ENCODE results near the gene ITPKB. TPM values are rescaled to one million over a fixed set of nuclear protein-coding genes. Genes with fewer than 3 reads are reported as not detected.

Gene ITPKB
- total RNA-seq, 2 experiments from 2014 or later: 47.0 to 47.4 TPM

DNA sequence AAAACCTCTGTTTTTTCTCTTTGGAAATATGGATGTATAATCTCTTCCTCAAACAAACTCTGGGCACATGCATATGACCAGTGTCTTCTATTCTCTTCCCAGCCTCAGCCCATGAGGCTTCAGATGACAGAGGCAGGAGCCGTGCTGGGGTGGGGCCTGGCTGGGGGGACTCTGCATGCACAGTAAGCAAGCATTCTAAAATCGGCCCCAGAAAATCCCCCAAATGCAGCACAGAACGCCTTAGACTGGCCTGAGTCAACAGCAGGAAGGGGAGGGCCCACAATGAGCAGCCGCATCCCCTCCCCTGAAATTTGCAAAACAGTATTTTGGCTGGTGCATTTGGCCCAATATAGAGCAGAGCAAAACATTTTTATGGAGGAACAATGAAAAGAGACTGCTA, 47.8 kb downstream of the ITPKB start:
- Mint-ChIP-seq H3K4me1 (ENCODE audit: low read depth) (peaks cover 86% of the 10 kb centered on the region), H3K36me3 (ENCODE audit: low read depth) (peaks cover 66% of the 10 kb centered on the region), H3K27me3 (ENCODE audit: low read depth) (no peaks in the 10 kb centered on the region), H3K4me3 (peak overlapping the region; percentile 51), H3K27ac (peak overlapping the region; percentile 71), H3K9me3 (ENCODE audit: insufficient read depth) (no peaks in the 10 kb centered on the region)
- ChIA-PET CTCF (interaction anchor here (0.8 to 3.7 kb wide), 5 partner anchors 12 to 57 kb away, joined by 3 to 16 read pairs (median 4); no protein-coding TSS in a partner anchor), POLR2A (interaction anchor here (1.2 to 1.9 kb wide), 2 partner anchors 8 to 10 kb away, joined by 3 to 9 read pairs; no protein-coding TSS in a partner anchor)
- DNase-seq (peak; percentile 58), ATAC-seq (peak; percentile 64)

DNA sequence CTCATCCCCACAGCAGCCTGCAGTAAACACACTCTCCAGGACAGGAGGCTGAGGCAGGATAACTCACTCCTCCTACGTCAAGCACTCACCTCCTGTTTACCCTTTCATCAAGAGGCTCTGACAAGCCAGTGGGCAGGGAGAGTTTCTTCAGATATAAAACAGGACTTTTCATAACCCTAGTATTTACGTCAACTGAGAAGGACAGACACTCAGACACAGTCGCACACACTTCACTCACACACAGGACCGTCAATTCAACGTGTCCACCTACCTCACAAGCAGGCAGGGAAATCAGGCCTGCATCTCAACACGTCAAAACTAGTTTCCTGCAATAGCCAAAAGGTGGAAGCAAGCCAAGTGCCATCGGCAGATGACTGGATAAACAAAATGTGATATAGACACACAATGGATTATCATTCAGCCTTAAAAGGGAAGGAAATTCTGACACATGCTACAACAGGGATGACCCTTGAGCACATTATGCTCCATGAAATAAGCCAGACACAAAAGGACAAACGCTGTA, 48.6 kb downstream of the ITPKB start:
- peaks cover 67% of the 10 kb centered on the region for H3K36me3 Mint-ChIP-seq (ENCODE audit: low read depth)
- DNase-seq (peak; percentile 49), ATAC-seq (peak; percentile 35)
- H3K27me3 Mint-ChIP-seq (ENCODE audit: low read depth): no peaks in the 10 kb centered on the region
- H3K4me1 Mint-ChIP-seq (ENCODE audit: low read depth): peaks cover 85% of the 10 kb centered on the region
- ChIA-PET POLR2A (no interaction called here), CTCF (no interaction called here)
- no peaks in the 10 kb centered on the region for H3K9me3 Mint-ChIP-seq (ENCODE audit: insufficient read depth)
- peak overlapping the region; percentile 51 for H3K4me3 Mint-ChIP-seq
- peak overlapping the region; percentile 71 for H3K27ac Mint-ChIP-seq

DNA sequence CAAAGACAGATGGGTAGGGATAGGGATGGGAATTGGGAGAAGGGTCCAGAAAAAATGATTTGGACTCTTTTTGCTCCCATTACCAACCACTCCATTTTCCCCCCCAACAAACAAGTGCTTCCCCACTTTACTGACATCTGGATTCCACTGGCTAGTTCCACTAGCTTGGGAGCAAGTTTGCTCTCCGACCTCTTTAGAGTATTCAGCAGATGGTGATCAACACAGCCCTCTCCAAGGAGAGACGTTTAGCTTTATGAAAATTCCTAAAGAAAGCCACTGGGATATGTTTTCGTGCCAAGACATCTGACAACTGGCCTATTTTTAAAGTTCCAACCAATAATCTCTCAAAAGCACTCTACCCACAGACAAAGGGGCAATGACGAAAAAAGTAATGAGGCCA, 50.3 kb downstream of the ITPKB start:
- POLR2A ChIA-PET: interaction anchor here (1.3 to 3.4 kb wide), 2 partner anchors 10 to 45 kb away, joined by 4 to 26 read pairs; no protein-coding TSS in a partner anchor
- peaks cover 70% of the 10 kb centered on the region for H3K36me3 Mint-ChIP-seq (ENCODE audit: low read depth)
- no peaks in the 10 kb centered on the region for H3K9me3 Mint-ChIP-seq (ENCODE audit: insufficient read depth)
- ATAC-seq: no peak
- CTCF ChIA-PET: interaction anchor here (1.0 to 3.7 kb wide), 13 partner anchors 9 to 62 kb away, joined by 3 to 72 read pairs (median 7); no protein-coding TSS in a partner anchor
- peaks cover 93% of the 10 kb centered on the region for H3K4me1 Mint-ChIP-seq (ENCODE audit: low read depth)
- H3K27ac Mint-ChIP-seq: peak overlapping the region; percentile 39
- no peak for DNase-seq
- no peak overlapping the region for H3K4me3 Mint-ChIP-seq
- H3K27me3 Mint-ChIP-seq (ENCODE audit: low read depth): no peaks in the 10 kb centered on the region

DNA sequence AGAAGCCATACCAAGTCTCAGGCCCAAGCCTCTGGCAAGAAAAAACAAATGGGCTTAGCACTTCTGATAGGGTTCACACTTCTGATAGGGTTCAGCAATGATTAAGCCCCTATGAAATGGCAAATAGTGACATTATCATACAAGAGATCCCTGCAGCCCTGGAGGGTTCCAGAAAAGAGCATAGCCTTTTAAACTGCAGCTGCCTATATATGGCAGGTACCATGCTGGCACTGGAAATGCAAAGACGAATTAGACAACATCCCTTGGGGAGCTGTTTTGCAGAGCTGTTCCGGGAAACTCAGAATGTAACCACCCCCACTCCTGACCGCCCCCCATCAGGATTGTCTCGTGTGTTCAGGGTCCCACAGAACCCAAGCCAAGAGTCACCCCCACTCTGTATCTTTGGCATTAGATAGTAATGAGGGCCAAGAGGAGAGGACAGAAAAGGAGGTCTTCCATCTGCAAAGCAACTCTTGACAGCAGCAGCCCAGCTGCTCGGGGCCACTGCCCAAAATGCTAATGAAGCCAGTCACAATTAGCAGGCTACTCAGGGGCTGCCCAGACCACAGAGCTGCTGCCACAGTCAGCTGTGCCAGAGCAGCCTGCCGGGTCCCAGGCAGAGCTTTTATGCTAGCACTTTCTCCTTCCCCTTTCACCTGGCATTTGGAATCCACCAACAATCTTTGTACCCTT, 50.9 kb downstream of the ITPKB start:
- Mint-ChIP-seq H3K4me3 (no peak overlapping the region), H3K27ac (peak overlapping the region; percentile 51), H3K36me3 (ENCODE audit: low read depth) (peaks cover 71% of the 10 kb centered on the region), H3K4me1 (ENCODE audit: low read depth) (peaks cover 94% of the 10 kb centered on the region), H3K9me3 (ENCODE audit: insufficient read depth) (no peaks in the 10 kb centered on the region), H3K27me3 (ENCODE audit: low read depth) (no peaks in the 10 kb centered on the region)
- ATAC-seq (no peak), DNase-seq (no peak)
- CTCF ChIA-PET: interaction anchor here (0.6 to 3.7 kb wide), 25 partner anchors 10 to 62 kb away, joined by 3 to 72 read pairs (median 7); no protein-coding TSS in a partner anchor
- POLR2A ChIA-PET: interaction anchor here (0.6 to 3.4 kb wide), 6 partner anchors 10 to 1478 kb away, joined by 3 to 26 read pairs (median 4); partner anchors contain the start of gene ITPKB

DNA sequence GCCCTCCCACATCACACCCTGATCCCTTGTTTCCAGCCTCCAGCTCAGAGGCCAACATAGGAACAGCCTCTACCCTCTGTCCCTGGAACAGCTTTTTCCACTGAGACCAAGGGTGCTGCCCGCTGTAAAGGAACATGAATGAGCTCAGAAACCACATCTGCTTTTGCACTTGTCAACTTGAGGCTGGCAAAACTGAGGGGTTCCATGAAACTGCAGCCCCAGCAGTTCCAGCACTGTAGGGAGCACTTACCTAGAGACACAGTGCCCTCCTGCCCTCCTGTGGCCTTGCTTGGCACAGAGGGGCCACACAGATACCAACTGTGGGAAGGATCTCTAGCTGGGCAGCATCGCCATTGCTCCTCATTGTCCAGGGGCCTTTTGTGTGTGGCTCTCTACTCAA, 51.7 kb downstream of the ITPKB start:
- DNase-seq: peak; percentile 51
- ChIA-PET CTCF (interaction anchor here (0.6 to 3.7 kb wide), 26 partner anchors 9 to 61 kb away, joined by 3 to 72 read pairs (median 6); no protein-coding TSS in a partner anchor), POLR2A (interaction anchor here (0.6 to 3.4 kb wide), 6 partner anchors 9 to 1479 kb away, joined by 3 to 26 read pairs (median 4); partner anchors contain the start of gene ITPKB)
- peak; percentile 35 for ATAC-seq
- peak overlapping the region; percentile 50 for H3K27ac Mint-ChIP-seq
- peaks cover 65% of the 10 kb centered on the region for H3K36me3 Mint-ChIP-seq (ENCODE audit: low read depth)
- no peak overlapping the region for H3K4me3 Mint-ChIP-seq
- H3K27me3 Mint-ChIP-seq (ENCODE audit: low read depth): no peaks in the 10 kb centered on the region
- H3K9me3 Mint-ChIP-seq (ENCODE audit: insufficient read depth): no peaks in the 10 kb centered on the region
- H3K4me1 Mint-ChIP-seq (ENCODE audit: low read depth): peaks cover 94% of the 10 kb centered on the region

DNA sequence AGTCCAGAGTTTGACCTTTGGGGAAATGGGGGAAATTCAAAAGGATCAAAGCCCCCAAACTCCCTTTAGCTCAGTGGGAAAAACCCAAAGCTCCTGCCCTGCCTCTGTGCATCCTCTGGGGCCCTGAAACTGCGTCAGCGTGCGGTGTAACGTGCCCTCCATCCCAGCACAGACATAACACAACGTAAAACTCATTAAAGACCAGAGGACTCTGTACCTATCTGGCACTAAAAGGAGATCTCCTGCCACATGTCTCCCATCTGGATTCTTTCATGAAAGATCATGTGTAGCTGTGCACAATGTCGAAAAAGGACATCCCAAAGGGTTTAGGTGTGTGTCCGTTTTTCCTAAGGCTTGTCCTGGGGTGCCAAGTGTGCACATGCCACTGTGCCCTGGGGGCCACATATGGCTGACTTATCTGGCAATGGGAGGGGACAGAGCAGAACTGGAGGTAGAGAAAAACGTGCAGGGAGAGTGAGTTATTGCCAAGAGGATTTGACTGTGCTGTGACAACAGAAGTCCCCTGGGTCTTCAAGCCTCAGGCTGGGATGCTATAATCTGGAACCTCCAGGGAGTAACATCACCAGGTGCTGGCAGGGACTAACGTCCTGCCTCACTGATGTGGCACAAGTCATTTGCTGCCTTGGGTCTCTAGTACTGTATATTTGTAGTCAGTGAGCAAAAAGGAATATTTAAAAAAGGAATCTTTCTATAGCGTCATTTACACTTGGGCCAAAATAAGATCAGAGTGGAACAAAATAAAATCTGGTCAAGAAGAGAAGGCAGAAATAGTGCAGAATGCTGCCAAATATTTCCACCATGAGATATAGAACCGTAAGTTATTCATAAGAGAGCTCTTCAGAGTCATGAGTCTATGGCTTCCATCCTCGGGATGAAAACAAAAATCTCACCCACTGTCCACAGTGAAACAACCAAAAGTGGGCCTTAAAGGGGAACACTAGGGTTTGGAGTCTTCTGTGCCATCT, 52.3 kb downstream of the ITPKB start:
- ATAC-seq (no peak), DNase-seq (no peak)
- no peaks in the 10 kb centered on the region for H3K27me3 Mint-ChIP-seq (ENCODE audit: low read depth)
- ChIA-PET POLR2A (interaction anchor here (1.0 to 3.4 kb wide), 3 partner anchors 8 to 252 kb away, joined by 3 to 26 read pairs (median 4); no protein-coding TSS in a partner anchor), CTCF (interaction anchor here (0.6 to 3.7 kb wide), 24 partner anchors 9 to 60 kb away, joined by 3 to 72 read pairs (median 8); no protein-coding TSS in a partner anchor)
- no peaks in the 10 kb centered on the region for H3K9me3 Mint-ChIP-seq (ENCODE audit: insufficient read depth)
- peaks cover 88% of the 10 kb centered on the region for H3K4me1 Mint-ChIP-seq (ENCODE audit: low read depth)
- no peak overlapping the region for H3K4me3 Mint-ChIP-seq
- H3K27ac Mint-ChIP-seq: peak overlapping the region; percentile 50
- H3K36me3 Mint-ChIP-seq (ENCODE audit: low read depth): peaks cover 59% of the 10 kb centered on the region

DNA sequence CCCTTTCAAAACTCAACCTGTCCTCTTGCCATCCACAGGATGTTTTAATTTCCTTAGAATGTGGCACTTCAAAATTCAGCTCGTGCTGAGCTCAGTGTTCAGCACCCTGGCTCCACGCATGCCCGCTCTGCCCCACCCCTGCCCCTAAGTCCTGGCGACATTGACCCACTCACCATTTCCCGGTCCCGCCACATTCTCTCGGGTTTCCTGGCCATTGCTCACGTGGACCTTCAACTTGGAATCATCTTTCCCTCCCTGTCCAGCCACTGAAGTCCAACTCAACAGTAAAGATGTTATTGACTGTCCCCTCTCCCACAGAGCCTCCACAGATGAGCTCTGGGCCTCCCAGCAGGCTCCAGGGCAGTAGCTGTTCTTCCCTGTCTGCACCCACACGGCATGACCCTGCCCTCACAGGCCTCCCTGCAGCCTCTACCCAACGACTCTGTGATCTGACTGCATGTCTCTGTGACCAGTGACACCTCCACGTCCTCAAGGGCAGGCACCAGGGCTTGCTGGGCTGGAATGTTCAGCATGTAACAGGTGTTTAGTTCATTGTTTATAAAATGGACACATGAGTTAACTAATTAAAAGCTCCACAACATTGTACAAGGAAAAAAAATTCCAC, 53.8 kb downstream of the ITPKB start:
- Mint-ChIP-seq H3K4me1 (ENCODE audit: low read depth) (peaks cover 84% of the 10 kb centered on the region), H3K27ac (peak overlapping the region; percentile 55), H3K27me3 (ENCODE audit: low read depth) (no peaks in the 10 kb centered on the region), H3K4me3 (no peak overlapping the region), H3K9me3 (ENCODE audit: insufficient read depth) (no peaks in the 10 kb centered on the region), H3K36me3 (ENCODE audit: low read depth) (peaks cover 49% of the 10 kb centered on the region)
- CTCF ChIA-PET: interaction anchor here (0.7 to 2.2 kb wide), 3 partner anchors 41 to 59 kb away, joined by 3 to 5 read pairs (median 4); no protein-coding TSS in a partner anchor
- DNase-seq (no peak), ATAC-seq (no peak)
- POLR2A ChIA-PET: no interaction called here

DNA sequence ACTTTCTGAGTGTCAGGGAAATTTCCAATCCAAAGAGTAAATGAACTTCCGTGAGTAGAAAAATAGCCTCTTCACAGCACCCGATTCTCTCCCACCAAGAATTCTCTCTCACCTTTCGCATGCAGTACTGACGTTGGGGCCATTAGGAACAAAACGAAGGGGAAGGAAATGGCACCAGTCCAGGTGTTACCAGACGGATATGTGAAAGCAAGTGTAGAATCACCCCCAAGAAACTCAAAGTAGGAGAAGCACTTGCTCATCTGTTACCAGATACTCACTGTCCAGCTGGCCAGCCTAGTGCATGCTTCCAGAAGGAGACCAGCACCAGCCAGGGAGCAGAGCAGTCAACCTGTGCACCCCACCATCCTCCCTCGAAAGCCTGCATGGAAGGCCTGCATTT, 55.1 kb downstream of the ITPKB start:
- CTCF ChIA-PET: interaction anchor here (1.0 to 2.2 kb wide), 6 partner anchors 9 to 144 kb away, joined by 3 to 8 read pairs (median 4); no protein-coding TSS in a partner anchor
- no peak for DNase-seq
- no peaks in the 10 kb centered on the region for H3K27me3 Mint-ChIP-seq (ENCODE audit: low read depth)
- no peak for ATAC-seq
- H3K9me3 Mint-ChIP-seq (ENCODE audit: insufficient read depth): no peaks in the 10 kb centered on the region
- peaks cover 40% of the 10 kb centered on the region for H3K36me3 Mint-ChIP-seq (ENCODE audit: low read depth)
- peaks cover 84% of the 10 kb centered on the region for H3K4me1 Mint-ChIP-seq (ENCODE audit: low read depth)
- H3K27ac Mint-ChIP-seq: peak overlapping the region; percentile 9
- H3K4me3 Mint-ChIP-seq: no peak overlapping the region
- POLR2A ChIA-PET: interaction anchor here (0.6 to 1.8 kb wide), 2 partner anchors 8 to 49 kb away, joined by 4 to 9 read pairs; no protein-coding TSS in a partner anchor

DNA sequence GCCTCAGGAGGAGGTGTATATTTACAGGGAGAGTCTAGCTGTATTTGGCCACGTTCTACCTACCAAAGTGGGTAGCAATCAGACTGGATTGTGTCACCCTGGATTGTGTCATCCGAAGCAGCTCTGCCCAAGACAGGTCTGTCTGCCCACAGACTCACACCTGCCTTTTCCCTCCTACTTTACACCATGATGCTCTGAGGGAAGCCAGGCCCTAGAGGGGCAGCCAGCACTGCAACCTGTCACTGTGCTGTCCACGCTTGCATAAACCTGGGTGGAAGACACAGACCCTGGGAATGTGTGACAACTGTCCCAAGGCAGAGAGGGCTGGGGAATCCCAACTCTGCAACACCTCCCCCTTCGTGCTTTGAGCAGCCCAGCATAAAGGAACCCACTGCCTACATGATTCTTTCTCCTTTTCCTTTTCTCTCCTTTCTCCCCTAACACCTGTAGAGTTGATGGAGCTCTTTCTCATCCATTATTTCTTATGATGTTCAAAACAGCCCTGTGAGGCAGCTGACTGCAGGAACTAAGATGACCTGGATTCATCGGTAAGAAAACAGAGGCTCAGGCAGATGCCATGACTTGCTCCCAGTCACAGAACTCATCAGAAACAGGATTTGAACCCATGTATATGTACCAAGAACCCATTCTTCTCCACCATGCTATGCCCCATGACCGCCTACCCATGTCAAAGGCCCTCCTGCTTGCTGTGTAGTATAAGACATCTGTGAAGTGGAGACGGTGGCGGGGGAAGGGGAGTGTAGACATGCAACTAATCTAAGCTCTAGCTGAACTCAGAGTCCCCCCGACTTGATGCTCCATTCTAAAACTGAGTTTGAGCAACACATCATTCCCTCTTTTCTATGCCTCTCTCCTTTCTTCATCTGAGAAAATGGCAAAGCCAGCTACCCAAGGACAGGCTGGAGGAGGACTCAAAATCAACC, 55.9 kb downstream of the ITPKB start:
- H3K27ac Mint-ChIP-seq: peak overlapping the region; percentile 10
- CTCF ChIA-PET: interaction anchor here (1.0 to 1.9 kb wide), 9 partner anchors 10 to 145 kb away, joined by 3 to 8 read pairs (median 3); no protein-coding TSS in a partner anchor
- POLR2A ChIA-PET: interaction anchor here (0.6 to 1.8 kb wide), 5 partner anchors 9 to 1482 kb away, joined by 3 to 9 read pairs (median 3); no protein-coding TSS in a partner anchor
- H3K9me3 Mint-ChIP-seq (ENCODE audit: insufficient read depth): no peaks in the 10 kb centered on the region
- no peaks in the 10 kb centered on the region for H3K27me3 Mint-ChIP-seq (ENCODE audit: low read depth)
- ATAC-seq (no peak), DNase-seq (no peak)
- H3K4me3 Mint-ChIP-seq: no peak overlapping the region
- H3K4me1 Mint-ChIP-seq (ENCODE audit: low read depth): peaks cover 84% of the 10 kb centered on the region
- peaks cover 36% of the 10 kb centered on the region for H3K36me3 Mint-ChIP-seq (ENCODE audit: low read depth)
